GM19397 (cell line): ENCODE results near the gene CABP4.

Experiments used
- ATAC-seq: cut with Tn5 transposase; IDR thresholded peaks from one replicate; pipeline ENCODE4 v1.9.1; 2021; ENCODE audit warnings: mild to moderate bottlenecking, moderate library complexity; ENCODE audit not compliant: unreplicated experiment

CABP4 gene

GRCh38 chr11:67494371-67495233 is 39.4 kb downstream of the CABP4 start:
- no peak for ATAC-seq

GRCh38 chr11:67495234-67496005 is 40.3 kb downstream of the CABP4 start:
- no peak for ATAC-seq

GRCh38 chr11:67496113-67496512 is 41.0 kb downstream of the CABP4 start:
- ATAC-seq = no peak

GRCh38 chr11:67497656-67498291 is 42.6 kb downstream of the CABP4 start:
- ATAC-seq = no peak

GRCh38 chr11:67498544-67498972 is 43.4 kb downstream of the CABP4 start:
- no peak for ATAC-seq

- ATAC-seq = no peak
Measured at GRCh38 chr11:67499808-67500483, 44.8 kb downstream of the CABP4 start.

- ATAC-seq = no peak
Measured at GRCh38 chr11:67500484-67500821, 45.3 kb downstream of the CABP4 start.

GRCh38 chr11:67500831-67501715 is 45.9 kb downstream of the CABP4 start:
- ATAC-seq = no peak

GRCh38 chr11:67501854-67502253 is 46.7 kb downstream of the CABP4 start:
- no peak for ATAC-seq

- no peak for ATAC-seq
Measured at GRCh38 chr11:67502328-67502979, 47.3 kb downstream of the CABP4 start.

GRCh38 chr11:67503119-67504004 is 48.2 kb downstream of the CABP4 start:
- ATAC-seq = no peak

GRCh38 chr11:67504005-67504949 is 49.1 kb downstream of the CABP4 start:
- ATAC-seq = no peak

- ATAC-seq = no peak
Measured at GRCh38 chr11:67504950-67505581, 49.9 kb downstream of the CABP4 start, which contains the start of gene PITPNM1. PITPNM1 (minus strand) TSS chr11:67505363; CDS start chr11:67504180, 1,183 bp downstream.

GRCh38 chr11:67505605-67506396 is 50.6 kb downstream of the CABP4 start:
- ATAC-seq = no peak

GRCh38 chr11:67506426-67507051 is 51.4 kb downstream of the CABP4 start:
- no peak for ATAC-seq
